ACC112 (cell line): ENCODE results near the gene IKBKE.

ENCODE experiments used
- H2AFZ ChIP-seq: fragments of 200-600 bp; sonication (generic); one replicate; pipeline ENCODE4 v1.6.0; 2017; ENCODE audit warnings: antibody characterized with exemption, low read length; ENCODE audit not compliant: unreplicated experiment
- H3K27ac ChIP-seq: fragments of 200-600 bp; sonication (generic); 2 replicates; pipeline ENCODE4 v1.5.1; 2014; ENCODE audit warnings: low read depth, mild to moderate bottlenecking, antibody characterized with exemption, low read length, moderate library complexity
- H3K27me3 ChIP-seq: fragments of 200-600 bp; sonication (generic); 2 replicates; pipeline ENCODE4 v1.6.1; 2014; ENCODE audit warnings: mild to moderate bottlenecking, antibody characterized with exemption, low read length, moderate library complexity, mixed read lengths; ENCODE audit not compliant: insufficient read depth
- H3K36me3 ChIP-seq: fragments of 200-600 bp; sonication (generic); 2 replicates; pipeline ENCODE4 v1.6.1; 2016; ENCODE audit warnings: mild to moderate bottlenecking, antibody characterized with exemption, low read length, moderate library complexity, mixed read lengths; ENCODE audit not compliant: insufficient read depth
- H3K4me1 ChIP-seq: fragments of 200-600 bp; sonication (generic); one replicate; pipeline ENCODE4 v1.6.1; 2016; ENCODE audit warnings: low read length, mixed read lengths; ENCODE audit not compliant: insufficient read depth, unreplicated experiment, control insufficient read depth
- H3K4me3 ChIP-seq: fragments of 200-600 bp; sonication (generic); 2 replicates; pipeline ENCODE4 v1.5.1; 2014; ENCODE audit warnings: mild to moderate bottlenecking, low read depth, low read length
- H3K79me2 ChIP-seq: fragments of 200-600 bp; sonication (generic); one replicate; pipeline ENCODE4 v1.6.0; 2016; ENCODE audit warnings: low read length; ENCODE audit not compliant: control insufficient read depth, unreplicated experiment, insufficient read depth

Gene IKBKE

GRCh38 chr1:206512851-206513180, 42.5 kb downstream of the IKBKE start:
- H3K4me1 ChIP-seq, result peaks cover 17% of the 10 kb centered on the region
- H2AFZ ChIP-seq, result no peak overlapping the region

GRCh38 chr1:206513312-206514111, 43.2 kb downstream of the IKBKE start:
- Histone ChIP-seq H3K4me3 (0 out of 2 replicates have a peak overlapping the region, but pooled peaks have one; percentile 4), H3K27ac (peak overlapping the region; percentile 43), H3K4me1 (peaks cover 17% of the 10 kb centered on the region), H3K27me3 (peaks cover 6% of the 10 kb centered on the region), H3K79me2 (no peaks in the 10 kb centered on the region), H2AFZ (peak overlapping the region; percentile 45), H3K36me3 (no peaks in the 10 kb centered on the region)

More at GRCh38 chr1:206512851-206513180, 42.5 kb downstream of the IKBKE start:
- no peaks in the 10 kb centered on the region for H3K36me3 ChIP-seq
- no peak overlapping the region for H3K27ac ChIP-seq
- peaks cover 13% of the 10 kb centered on the region for H3K27me3 ChIP-seq
- H3K4me3 ChIP-seq, result no peak overlapping the region
- no peaks in the 10 kb centered on the region for H3K79me2 ChIP-seq

- Histone ChIP-seq H3K36me3 (no peaks in the 10 kb centered on the region), H3K27me3 (no peaks in the 10 kb centered on the region), H3K27ac (no peak overlapping the region), H3K4me1 (peaks cover 17% of the 10 kb centered on the region), H3K4me3 (no peak overlapping the region), H2AFZ (no peak overlapping the region), H3K79me2 (no peaks in the 10 kb centered on the region)
These were observed 44.6 kb downstream of the IKBKE start for GRCh38 chr1:206514813-206515387.

- Histone ChIP-seq H3K4me1 (peaks cover 17% of the 10 kb centered on the region), H3K27ac (no peak overlapping the region), H3K27me3 (no peaks in the 10 kb centered on the region), H2AFZ (no peak overlapping the region), H3K36me3 (no peaks in the 10 kb centered on the region), H3K4me3 (no peak overlapping the region), H3K79me2 (no peaks in the 10 kb centered on the region)
These were observed 46.4 kb downstream of the IKBKE start for GRCh38 chr1:206516728-206516990.

- no peak overlapping the region for H3K27ac ChIP-seq
- no peak overlapping the region for H2AFZ ChIP-seq
- H3K4me1 ChIP-seq, result peaks cover 17% of the 10 kb centered on the region
- no peak overlapping the region for H3K4me3 ChIP-seq
- H3K27me3 ChIP-seq, result no peaks in the 10 kb centered on the region
- H3K79me2 ChIP-seq, result no peaks in the 10 kb centered on the region
- H3K36me3 ChIP-seq, result no peaks in the 10 kb centered on the region
These were observed 47.5 kb downstream of the IKBKE start for GRCh38 chr1:206517784-206518183.

GRCh38 chr1:206518206-206518605, 47.9 kb downstream of the IKBKE start:
- H3K4me3 ChIP-seq, result no peak overlapping the region
- H3K27ac ChIP-seq, result no peak overlapping the region
- H2AFZ ChIP-seq, result no peak overlapping the region
- no peaks in the 10 kb centered on the region for H3K36me3 ChIP-seq
- no peaks in the 10 kb centered on the region for H3K79me2 ChIP-seq
- no peaks in the 10 kb centered on the region for H3K27me3 ChIP-seq
- peaks cover 14% of the 10 kb centered on the region for H3K4me1 ChIP-seq

- no peak overlapping the region for H3K4me3 ChIP-seq
- H3K36me3 ChIP-seq, result no peaks in the 10 kb centered on the region
- no peaks in the 10 kb centered on the region for H3K27me3 ChIP-seq
- H3K27ac ChIP-seq, result no peak overlapping the region
- no peak overlapping the region for H2AFZ ChIP-seq
- H3K4me1 ChIP-seq, result peaks cover 8% of the 10 kb centered on the region
- H3K79me2 ChIP-seq, result no peaks in the 10 kb centered on the region
These were observed 48.5 kb downstream of the IKBKE start for GRCh38 chr1:206518743-206519142.

GRCh38 chr1:206521127-206521526, 50.9 kb downstream of the IKBKE start:
- Histone ChIP-seq H3K27me3 (no peaks in the 10 kb centered on the region), H3K79me2 (no peaks in the 10 kb centered on the region), H3K36me3 (no peaks in the 10 kb centered on the region), H3K4me3 (no peak overlapping the region), H2AFZ (no peak overlapping the region), H3K4me1 (peaks cover 8% of the 10 kb centered on the region), H3K27ac (no peak overlapping the region)

- no peaks in the 10 kb centered on the region for H3K79me2 ChIP-seq
- H3K27me3 ChIP-seq, result no peaks in the 10 kb centered on the region
- no peaks in the 10 kb centered on the region for H3K36me3 ChIP-seq
- H3K27ac ChIP-seq, result no peak overlapping the region
- H2AFZ ChIP-seq, result no peak overlapping the region
- H3K4me1 ChIP-seq, result peaks cover 12% of the 10 kb centered on the region
- H3K4me3 ChIP-seq, result no peak overlapping the region
These were observed 51.6 kb downstream of the IKBKE start for GRCh38 chr1:206521694-206522402.

GRCh38 chr1:206524739-206525364, 54.6 kb downstream of the IKBKE start:
- H3K4me3 ChIP-seq, result no peak overlapping the region
- H3K36me3 ChIP-seq, result no peaks in the 10 kb centered on the region
- H3K27me3 ChIP-seq, result no peaks in the 10 kb centered on the region
- H2AFZ ChIP-seq, result no peak overlapping the region
- H3K4me1 ChIP-seq, result peaks cover 12% of the 10 kb centered on the region
- no peak overlapping the region for H3K27ac ChIP-seq
- H3K79me2 ChIP-seq, result no peaks in the 10 kb centered on the region
